ENCODE results near the gene ZBTB26.

Gene ZBTB26

DNA sequence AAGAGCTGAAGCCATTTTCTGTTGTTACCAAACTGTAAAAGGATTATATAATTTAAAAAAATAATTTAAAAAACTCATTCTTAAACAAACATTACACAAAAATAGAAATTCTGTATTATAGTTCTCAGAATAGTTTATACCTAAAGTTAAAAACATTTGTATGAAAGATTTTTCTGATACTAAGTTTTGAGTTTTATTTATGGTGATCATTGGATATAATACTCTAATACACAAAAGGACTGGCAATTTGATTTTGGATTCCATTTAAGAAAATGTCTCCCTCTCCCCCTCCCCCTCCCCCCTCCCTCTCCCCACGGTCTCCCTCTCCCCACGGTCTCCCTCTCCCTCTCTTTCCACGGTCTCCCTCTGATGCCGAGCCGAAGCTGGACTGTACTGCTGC lies 65.2 kb downstream of the ZBTB26 start:
- TF ChIP-seq ZFX (IDR thresholded peaks at IDR 0.05): no peak
- TF ChIP-seq, protein P1, sequence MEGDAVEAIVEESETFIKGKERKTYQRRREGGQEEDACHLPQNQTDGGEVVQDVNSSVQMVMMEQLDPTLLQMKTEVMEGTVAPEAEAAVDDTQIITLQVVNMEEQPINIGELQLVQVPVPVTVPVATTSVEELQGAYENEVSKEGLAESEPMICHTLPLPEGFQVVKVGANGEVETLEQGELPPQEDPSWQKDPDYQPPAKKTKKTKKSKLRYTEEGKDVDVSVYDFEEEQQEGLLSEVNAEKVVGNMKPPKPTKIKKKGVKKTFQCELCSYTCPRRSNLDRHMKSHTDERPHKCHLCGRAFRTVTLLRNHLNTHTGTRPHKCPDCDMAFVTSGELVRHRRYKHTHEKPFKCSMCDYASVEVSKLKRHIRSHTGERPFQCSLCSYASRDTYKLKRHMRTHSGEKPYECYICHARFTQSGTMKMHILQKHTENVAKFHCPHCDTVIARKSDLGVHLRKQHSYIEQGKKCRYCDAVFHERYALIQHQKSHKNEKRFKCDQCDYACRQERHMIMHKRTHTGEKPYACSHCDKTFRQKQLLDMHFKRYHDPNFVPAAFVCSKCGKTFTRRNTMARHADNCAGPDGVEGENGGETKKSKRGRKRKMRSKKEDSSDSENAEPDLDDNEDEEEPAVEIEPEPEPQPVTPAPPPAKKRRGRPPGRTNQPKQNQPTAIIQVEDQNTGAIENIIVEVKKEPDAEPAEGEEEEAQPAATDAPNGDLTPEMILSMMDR (conservative IDR thresholded peaks at IDR 0.05): no peak
- no peak overlapping the region for H3K27ac ChIP-seq

All from C4-2B (cell line).